ENCODE data around the gene NXPE3.

NXPE3 gene

DNA sequence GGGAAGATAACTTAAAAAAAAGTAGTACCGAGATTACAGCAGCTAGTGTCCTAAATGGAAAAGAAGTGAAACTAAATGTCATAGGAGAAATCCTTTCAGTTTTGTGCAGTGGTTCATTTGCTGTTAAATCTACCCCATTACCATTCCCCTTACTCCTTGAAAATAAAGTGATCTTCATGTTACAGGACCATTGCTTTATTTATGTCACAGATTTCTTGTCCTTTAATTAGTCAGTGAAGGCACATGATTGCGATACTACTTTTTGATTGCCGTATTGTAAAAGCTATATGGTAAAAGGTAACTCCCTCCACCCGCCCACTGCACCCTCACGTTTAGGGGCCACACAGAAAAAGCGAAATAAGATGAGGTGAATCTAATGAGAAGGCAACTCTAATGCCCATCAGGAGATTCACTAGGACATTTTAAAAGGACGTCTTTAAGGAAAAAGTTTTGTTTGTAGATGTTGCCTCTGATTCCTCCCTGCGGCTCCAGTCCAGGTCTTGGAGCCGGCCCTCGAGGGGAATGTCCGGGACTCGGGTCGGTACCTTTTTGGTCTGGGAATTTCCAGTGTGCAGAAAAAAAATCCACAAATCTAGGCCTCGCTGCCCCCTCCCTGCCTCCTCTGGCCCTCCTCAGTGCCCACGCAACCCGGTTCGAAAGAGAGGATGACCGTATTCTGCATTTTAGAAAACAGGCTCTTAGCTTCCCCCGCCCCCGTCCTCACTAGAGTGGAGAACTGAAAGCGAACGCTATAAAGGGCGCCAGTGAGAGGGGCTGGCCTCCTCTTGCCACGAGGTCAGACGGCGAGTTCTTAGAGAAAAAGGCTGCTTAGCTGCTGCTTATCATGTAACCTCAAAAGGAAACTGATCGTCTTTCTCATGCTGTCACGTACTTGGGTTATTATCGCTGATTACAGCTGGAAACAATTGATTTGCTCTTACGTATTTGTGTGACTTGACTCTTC lies 48.5 kb downstream of the NXPE3 start:
- H3K27ac ChIP-seq: peak overlapping the region; percentile 75
- H3K4me2 ChIP-seq: peak overlapping the region; percentile 92
- no peak for TF ChIP-seq Cebpa-rat (IDR thresholded peaks at IDR 0.05)

GRCh38 chr3:101828276-101828675 lies 49.3 kb downstream of the NXPE3 start:
- Histone ChIP-seq H3K9ac (peak overlapping the region; percentile 79), H3K27me3 (no peaks in the 10 kb centered on the region), H3K27ac (peak overlapping the region; percentile 75; the same call in 1 of the 2 replicates), H3K36me3 (no peaks in the 10 kb centered on the region), H3K4me2 (peak overlapping the region; percentile 92), H3K4me1 (peaks cover 35% of the 10 kb centered on the region), H4K20me1 (no peaks in the 10 kb centered on the region), H3K9me3 (no peaks in the 10 kb centered on the region), H3K4me3 (peak overlapping the region; percentile 69)
- no peak for TF ChIP-seq Cebpa-rat (IDR thresholded peaks at IDR 0.05)

More for the DNA sequence above, 48.5 kb downstream of the NXPE3 start:
- Histone ChIP-seq H3K9me3 (no peaks in the 10 kb centered on the region), H3K9ac (peak overlapping the region; percentile 79), H3K4me3 (peak overlapping the region; percentile 69), H3K27me3 (no peaks in the 10 kb centered on the region), H3K4me1 (peaks cover 35% of the 10 kb centered on the region), H3K36me3 (no peaks in the 10 kb centered on the region), H4K20me1 (no peaks in the 10 kb centered on the region)

DNA sequence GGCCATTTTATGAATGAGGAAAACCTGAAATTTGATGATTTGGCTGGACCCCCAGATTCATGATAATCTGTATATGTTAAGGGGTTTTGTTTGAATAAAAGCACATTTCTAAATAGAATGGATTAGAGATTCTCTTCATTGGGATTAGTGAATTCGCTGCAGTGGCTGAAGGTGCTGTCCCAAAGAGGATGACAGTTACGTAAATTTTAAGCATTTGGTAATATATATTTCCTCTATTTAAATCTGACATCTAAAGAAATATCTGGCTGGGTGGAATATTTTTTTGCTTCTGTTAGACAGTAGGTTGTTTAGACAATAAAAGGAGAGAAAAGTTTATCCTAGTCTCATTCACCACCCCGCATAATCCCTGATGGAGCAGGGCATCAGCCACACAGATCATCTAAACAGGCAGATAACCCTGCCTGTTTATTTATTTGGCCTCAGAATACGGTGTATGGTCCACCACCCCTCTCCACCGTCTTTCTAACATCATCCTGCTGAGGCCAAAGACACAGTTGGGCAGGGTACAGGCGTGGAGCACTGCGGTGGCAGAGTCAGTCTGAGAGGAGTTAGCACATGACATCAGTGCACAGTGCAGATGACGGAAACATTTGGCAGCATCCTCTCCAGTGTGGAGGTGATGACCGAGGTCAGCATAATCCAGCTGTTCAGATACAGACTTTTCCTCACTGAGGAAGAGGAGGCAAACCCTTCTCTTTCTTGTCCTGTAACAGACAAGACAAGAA lies 49.9 kb downstream of the NXPE3 start:
- H3K27ac ChIP-seq: no peak overlapping the region
- H4K20me1 ChIP-seq: no peaks in the 10 kb centered on the region
- TF ChIP-seq Cebpa-rat (IDR thresholded peaks at IDR 0.05): no peak
- no peaks in the 10 kb centered on the region for H3K36me3 ChIP-seq
- peaks cover 35% of the 10 kb centered on the region for H3K4me1 ChIP-seq
- H3K9ac ChIP-seq: peak overlapping the region; percentile 79; the same call in 1 of the 2 replicates
- H3K27me3 ChIP-seq: no peaks in the 10 kb centered on the region
- peak overlapping the region; percentile 69; the same call in 1 of the 2 replicates for H3K4me3 ChIP-seq
- H3K9me3 ChIP-seq: no peaks in the 10 kb centered on the region
- H3K4me2 ChIP-seq: peak overlapping the region; percentile 92

DNA sequence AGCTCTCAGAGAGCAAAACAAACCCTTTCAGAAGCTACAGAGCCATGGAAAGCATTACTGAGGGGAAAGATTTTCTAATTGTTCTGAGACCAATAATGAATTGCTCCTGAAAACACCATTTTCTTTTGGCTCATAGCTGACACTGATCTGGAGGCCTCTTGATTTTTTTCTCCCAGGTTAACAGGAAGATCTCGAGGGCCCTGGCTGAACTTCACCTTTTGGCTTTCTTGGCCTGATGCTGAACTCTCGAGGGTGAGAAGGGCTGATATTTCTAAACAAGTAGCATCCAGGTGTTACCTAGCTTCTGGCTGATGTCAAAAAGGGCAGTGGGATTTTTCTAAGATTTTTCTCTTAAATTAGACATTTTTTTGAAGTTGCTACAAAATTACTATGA lies 50.4 kb downstream of the NXPE3 start:
- Histone ChIP-seq H3K4me1 (peaks cover 35% of the 10 kb centered on the region), H3K27ac (no peak overlapping the region), H3K4me3 (no peak overlapping the region), H3K4me2 (peak overlapping the region; percentile 92), H3K9ac (no peak overlapping the region), H3K36me3 (no peaks in the 10 kb centered on the region), H3K27me3 (no peaks in the 10 kb centered on the region), H3K9me3 (no peaks in the 10 kb centered on the region), H4K20me1 (no peaks in the 10 kb centered on the region)
- no peak for TF ChIP-seq Cebpa-rat (IDR thresholded peaks at IDR 0.05)

DNA sequence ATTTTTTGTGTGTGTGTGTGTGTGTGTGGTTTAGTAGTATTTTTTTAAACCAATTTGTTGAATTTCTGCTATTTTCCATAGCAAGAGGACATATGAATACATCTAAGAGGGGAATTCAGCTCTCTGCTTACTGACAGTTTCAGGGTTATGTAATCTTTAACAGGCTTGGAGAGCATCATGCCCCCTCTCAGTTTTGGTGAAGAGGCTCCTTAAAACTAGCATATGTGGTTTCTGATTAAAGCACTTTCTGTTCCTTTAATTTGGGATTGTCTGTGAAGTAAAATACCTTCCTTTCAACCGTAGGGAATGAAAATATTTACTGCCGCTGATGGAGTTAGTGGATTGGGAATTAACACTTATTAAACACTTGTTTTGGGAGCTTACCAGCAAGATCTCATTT lies 50.9 kb downstream of the NXPE3 start:
- Histone ChIP-seq H3K4me1 (peaks cover 35% of the 10 kb centered on the region), H3K4me2 (0 out of 2 replicates have a peak overlapping the region, but pooled peaks have one; percentile 92), H3K9ac (no peak overlapping the region), H3K9me3 (no peaks in the 10 kb centered on the region), H3K27ac (no peak overlapping the region), H4K20me1 (no peaks in the 10 kb centered on the region), H3K4me3 (no peak overlapping the region), H3K36me3 (no peaks in the 10 kb centered on the region), H3K27me3 (no peaks in the 10 kb centered on the region)
- no peak for TF ChIP-seq Cebpa-rat (IDR thresholded peaks at IDR 0.05)

GRCh38 chr3:101833446-101833974 lies 54.5 kb downstream of the NXPE3 start:
- Histone ChIP-seq H3K27ac (no peak overlapping the region), H3K4me2 (no peak overlapping the region), H3K9me3 (no peaks in the 10 kb centered on the region), H3K9ac (no peak overlapping the region), H3K4me3 (no peak overlapping the region), H4K20me1 (no peaks in the 10 kb centered on the region), H3K36me3 (no peaks in the 10 kb centered on the region), H3K27me3 (no peaks in the 10 kb centered on the region), H3K4me1 (peaks cover 11% of the 10 kb centered on the region)
- no peak for TF ChIP-seq Cebpa-rat (IDR thresholded peaks at IDR 0.05)

GRCh38 chr3:101835676-101836075 lies 56.7 kb downstream of the NXPE3 start:
- no peaks in the 10 kb centered on the region for H4K20me1 ChIP-seq
- TF ChIP-seq Cebpa-rat (IDR thresholded peaks at IDR 0.05): no peak
- no peak overlapping the region for H3K27ac ChIP-seq
- H3K4me3 ChIP-seq: no peak overlapping the region
- no peak overlapping the region for H3K9ac ChIP-seq
- H3K4me2 ChIP-seq: no peak overlapping the region
- no peaks in the 10 kb centered on the region for H3K4me1 ChIP-seq
- H3K36me3 ChIP-seq: no peaks in the 10 kb centered on the region
- H3K27me3 ChIP-seq: no peaks in the 10 kb centered on the region
- H3K9me3 ChIP-seq: no peaks in the 10 kb centered on the region

GRCh38 chr3:101836160-101836559 lies 57.1 kb downstream of the NXPE3 start:
- H3K4me2 ChIP-seq: no peak overlapping the region

GRCh38 chr3:101836652-101837598 lies 57.9 kb downstream of the NXPE3 start:
- H3K9ac ChIP-seq: no peak overlapping the region
- no peaks in the 10 kb centered on the region for H3K36me3 ChIP-seq
- H3K4me3 ChIP-seq: no peak overlapping the region
- no peaks in the 10 kb centered on the region for H4K20me1 ChIP-seq
- H3K4me1 ChIP-seq: no peaks in the 10 kb centered on the region
- no peaks in the 10 kb centered on the region for H3K27me3 ChIP-seq
- H3K9me3 ChIP-seq: no peaks in the 10 kb centered on the region
- H3K27ac ChIP-seq: no peak overlapping the region
- no peak for TF ChIP-seq Cebpa-rat (IDR thresholded peaks at IDR 0.05)
- no peak overlapping the region for H3K4me2 ChIP-seq

More at GRCh38 chr3:101836160-101836559, 57.1 kb downstream of the NXPE3 start:
- no peak overlapping the region for H3K4me3 ChIP-seq
- no peaks in the 10 kb centered on the region for H4K20me1 ChIP-seq
- no peak for TF ChIP-seq Cebpa-rat (IDR thresholded peaks at IDR 0.05)
- H3K27ac ChIP-seq: no peak overlapping the region
- H3K36me3 ChIP-seq: no peaks in the 10 kb centered on the region
- H3K9me3 ChIP-seq: no peaks in the 10 kb centered on the region
- H3K27me3 ChIP-seq: no peaks in the 10 kb centered on the region
- no peaks in the 10 kb centered on the region for H3K4me1 ChIP-seq
- no peak overlapping the region for H3K9ac ChIP-seq

Measured in BLaER1 (cell line).